ENCODE data around the gene METTL1. TPM values are rescaled to one million over a fixed set of nuclear protein-coding genes. Genes with fewer than 3 reads are reported as not detected.

The METTL1 gene
- total and polyA plus RNA-seq, 4 donors = 4.1 to 17.6 (median 12.1) TPM

DNA sequence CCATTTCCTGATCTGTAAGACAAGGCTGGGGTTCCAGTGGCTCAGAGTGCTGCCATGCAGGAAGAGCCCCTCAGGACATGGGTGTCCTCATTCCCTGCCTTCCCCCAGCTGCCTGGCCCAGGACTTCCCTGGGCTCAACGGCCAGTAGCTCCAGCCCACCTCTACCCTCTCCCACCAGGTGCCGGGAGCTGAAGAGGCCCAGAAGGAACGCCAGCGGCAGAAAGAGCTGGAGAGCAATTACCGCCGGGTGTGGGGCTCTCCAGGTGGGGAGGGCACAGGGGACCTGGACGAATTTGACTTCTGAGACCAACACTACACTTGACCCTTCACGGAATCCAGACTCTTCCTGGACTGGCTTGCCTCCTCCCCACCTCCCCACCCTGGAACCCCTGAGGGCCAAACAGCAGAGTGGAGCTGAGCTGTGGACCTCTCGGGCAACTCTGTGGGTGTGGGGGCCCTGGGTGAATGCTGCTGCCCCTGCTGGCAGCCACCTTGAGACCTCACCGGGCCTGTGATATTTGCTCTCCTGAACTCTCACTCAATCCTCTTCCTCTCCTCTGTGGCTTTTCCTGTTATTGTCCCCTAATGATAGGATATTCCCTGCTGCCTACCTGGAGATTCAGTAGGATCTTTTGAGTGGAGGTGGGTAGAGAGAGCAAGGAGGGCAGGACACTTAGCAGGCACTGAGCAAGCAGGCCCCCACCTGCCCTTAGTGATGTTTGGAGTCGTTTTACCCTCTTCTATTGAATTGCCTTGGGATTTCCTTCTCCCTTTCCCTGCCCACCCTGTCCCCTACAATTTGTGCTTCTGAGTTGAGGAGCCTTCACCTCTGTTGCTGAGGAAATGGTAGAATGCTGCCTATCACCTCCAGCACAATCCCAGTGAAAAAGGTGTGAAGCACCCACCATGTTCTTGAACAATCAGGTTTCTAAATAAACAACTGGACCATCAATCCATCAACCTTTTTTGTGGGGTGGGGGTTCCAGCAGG, 51.0 kb downstream of the METTL1 start:
- H3K9me3 ChIP-seq (ENCODE audit: control insufficient read depth, insufficient read depth, low read length) = no peaks in the 10 kb centered on the region
- 85% methylated on average over 4 of the region's 11 CpGs for whole genome bisulfite sequencing (ENCODE audit: insufficient coverage)
- no peak overlapping the region for H3K4me3 ChIP-seq (ENCODE audit: low read depth, low read length)
- peaks cover 7% of the 10 kb centered on the region for H3K4me1 ChIP-seq (ENCODE audit: control insufficient read depth, insufficient read depth, low read length)
- H3K27me3 ChIP-seq (ENCODE audit: control insufficient read depth, insufficient read depth, low read length) = peaks cover 8% of the 10 kb centered on the region
- peaks cover 63% of the 10 kb centered on the region for H3K36me3 ChIP-seq (ENCODE audit: control insufficient read depth, insufficient read depth, low read length)
- no peak overlapping the region for H3K27ac ChIP-seq (ENCODE audit: low read depth, low read length)
- DNase-seq (ENCODE audit: low read depth in 4 of 6, low spot score in 6 of 6) = no peak

DNA sequence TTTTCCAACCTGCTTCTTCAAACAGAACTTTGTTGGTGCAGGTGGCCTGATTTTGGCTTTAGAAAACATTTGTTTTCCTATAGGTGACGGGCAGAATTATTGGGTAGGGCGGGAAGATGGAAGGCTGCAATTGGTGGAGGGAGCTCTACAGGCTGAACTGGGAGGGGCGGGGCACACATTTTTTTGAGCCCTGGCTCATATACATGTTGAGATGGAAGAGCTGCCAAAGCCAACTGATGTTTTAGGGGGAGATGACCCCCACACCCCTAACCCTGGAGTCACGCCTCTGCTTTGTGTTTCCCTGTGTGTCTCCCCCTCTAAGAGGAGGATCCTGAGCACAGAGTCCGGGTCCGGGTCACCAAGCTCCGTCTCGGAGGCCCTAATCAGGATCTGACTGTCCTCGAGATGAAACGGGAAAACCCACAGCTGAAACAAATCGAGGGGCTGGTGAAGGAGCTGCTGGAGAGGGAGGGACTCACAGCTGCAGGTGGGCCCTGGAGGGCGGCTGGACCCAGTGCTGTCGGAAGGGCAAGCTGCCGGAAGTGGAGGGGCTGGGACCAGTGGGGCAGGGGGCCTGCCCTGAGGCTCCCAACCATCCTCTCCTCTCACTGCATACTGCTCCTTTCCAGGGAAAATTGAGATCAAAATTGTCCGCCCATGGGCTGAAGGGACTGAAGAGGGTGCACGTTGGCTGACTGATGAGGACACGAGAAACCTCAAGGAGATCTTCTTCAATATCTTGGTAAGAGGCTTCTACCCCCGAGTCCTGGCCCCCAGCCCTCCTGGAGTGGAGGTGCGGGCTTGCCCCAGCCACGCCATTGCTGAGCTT, 51.9 kb downstream of the METTL1 start:
- no peaks in the 10 kb centered on the region for H3K4me1 ChIP-seq (ENCODE audit: control insufficient read depth, insufficient read depth, low read length)
- H3K36me3 ChIP-seq (ENCODE audit: control insufficient read depth, insufficient read depth, low read length) = peaks cover 63% of the 10 kb centered on the region
- H3K27me3 ChIP-seq (ENCODE audit: control insufficient read depth, insufficient read depth, low read length) = peaks cover 5% of the 10 kb centered on the region
- WGBS (ENCODE audit: insufficient coverage) = 96% methylated on average over 15 of the region's 20 CpGs
- DNase-seq (ENCODE audit: low read depth in 4 of 6, low spot score in 6 of 6) = no peak
- no peak overlapping the region for H3K27ac ChIP-seq (ENCODE audit: low read depth, low read length)
- no peaks in the 10 kb centered on the region for H3K9me3 ChIP-seq (ENCODE audit: control insufficient read depth, insufficient read depth, low read length)
- H3K4me3 ChIP-seq (ENCODE audit: low read depth, low read length) = no peak overlapping the region

DNA sequence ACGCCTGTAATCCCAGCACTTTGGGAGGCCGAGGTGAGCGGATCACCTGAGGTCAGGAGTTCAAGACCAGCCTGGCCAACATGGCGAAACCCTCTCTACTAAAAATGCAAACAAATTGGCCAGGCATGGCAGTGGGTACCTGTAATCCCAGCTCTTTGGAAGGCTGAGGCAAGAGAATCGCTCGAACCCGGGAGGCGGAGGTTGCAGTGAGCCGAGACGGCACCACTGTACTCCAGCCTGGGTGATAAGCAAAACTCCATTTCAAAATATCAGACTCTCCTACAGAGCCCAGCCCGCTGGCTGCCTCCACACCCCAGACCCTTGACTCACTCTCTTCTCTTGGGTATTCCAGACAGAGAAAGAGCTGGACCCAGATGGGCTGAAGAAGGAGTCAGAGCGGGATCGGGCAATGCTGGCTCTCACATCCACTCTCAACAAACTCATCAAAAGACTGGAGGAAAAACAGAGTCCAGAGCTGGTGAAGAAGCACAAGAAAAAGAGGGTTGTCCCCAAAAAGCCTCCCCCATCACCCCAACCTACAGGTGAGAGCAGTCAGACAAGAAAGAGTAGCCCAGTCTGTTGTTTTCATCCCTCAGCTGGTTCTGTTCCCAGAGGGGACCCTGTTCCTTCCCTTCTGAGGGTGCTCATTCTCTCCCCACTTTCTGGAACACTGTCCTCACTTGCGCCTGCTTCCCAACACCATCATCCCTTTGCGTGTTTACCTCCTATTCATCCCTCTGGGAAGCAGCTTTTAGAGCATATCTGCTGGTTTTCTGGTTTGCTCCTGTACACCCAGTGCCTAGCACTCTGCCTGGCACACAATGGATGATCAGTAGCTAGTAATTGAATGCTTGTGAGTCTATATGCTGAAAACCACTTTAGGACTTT, 53.0 kb downstream of the METTL1 start:
- Histone ChIP-seq H3K36me3 (ENCODE audit: control insufficient read depth, insufficient read depth, low read length) (peaks cover 71% of the 10 kb centered on the region), H3K4me1 (ENCODE audit: control insufficient read depth, insufficient read depth, low read length) (no peaks in the 10 kb centered on the region), H3K27ac (ENCODE audit: low read depth, low read length) (no peak overlapping the region), H3K9me3 (ENCODE audit: control insufficient read depth, insufficient read depth, low read length) (no peaks in the 10 kb centered on the region), H3K27me3 (ENCODE audit: control insufficient read depth, insufficient read depth, low read length) (no peaks in the 10 kb centered on the region), H3K4me3 (ENCODE audit: low read depth, low read length) (no peak overlapping the region)
- no peak for DNase-seq (ENCODE audit: low read depth in 4 of 6, low spot score in 6 of 6)
- WGBS (ENCODE audit: insufficient coverage) = over 99% methylated on average over 12 of the region's 15 CpGs

Small RNA genes within 50 kb of the gene (small RNA-seq; reads per million reads assigned to genes)
- not detected for gene RNU6-1083P (ENCODE audit: low replicate concordance)

Other genes starting within 250 kb of the METTL1 start
- 10 to 100 TPM in 1 of 2 donors, 1 to 10 TPM in 1; 9.4 to 18.2 TPM for gene MBD6, start 249.3 kb downstream of the METTL1 start, total RNA-seq
- gene MBD6, start 249.3 kb downstream of the METTL1 start, polyA plus RNA-seq (ENCODE audit: insufficient read length in 2 of 2) = 10 to 100 TPM; 63.2 to 74.0 TPM
- gene DCTN2, start 224.9 kb downstream of the METTL1 start, total RNA-seq = 100 to 1,000 TPM; 125 to 162 TPM
- gene DCTN2, start 224.9 kb downstream of the METTL1 start, polyA plus RNA-seq (ENCODE audit: insufficient read length in 2 of 2) = 100 to 1,000 TPM; 232 to 246 TPM
- gene KIF5A, start 222.1 kb downstream of the METTL1 start, total RNA-seq = 100 to 1,000 TPM in 1 of 2 donors, 10 to 100 TPM in 1; 34.8 to 101 TPM
- gene KIF5A, start 222.1 kb downstream of the METTL1 start, polyA plus RNA-seq (ENCODE audit: insufficient read length in 2 of 2) = 100 to 1,000 TPM; 188 to 224 TPM
- 10 to 100 TPM; 12.5 to 19.9 TPM for gene PIP4K2C, start 180.9 kb downstream of the METTL1 start, total RNA-seq
- gene PIP4K2C, start 180.9 kb downstream of the METTL1 start, polyA plus RNA-seq (ENCODE audit: insufficient read length in 2 of 2) = 10 to 100 TPM; 19.0 to 20.7 TPM
- 10 to 100 TPM; 36.2 to 66.3 TPM for gene DTX3, start 167.3 kb downstream of the METTL1 start, total RNA-seq
- gene DTX3, start 167.3 kb downstream of the METTL1 start, polyA plus RNA-seq (ENCODE audit: insufficient read length in 2 of 2) = 100 to 1,000 TPM; 144 to 162 TPM
- 10 to 100 TPM; 27.2 to 42.4 TPM for gene ARHGEF25, start 160.7 kb downstream of the METTL1 start, total RNA-seq
- gene ARHGEF25, start 160.7 kb downstream of the METTL1 start, polyA plus RNA-seq (ENCODE audit: insufficient read length in 2 of 2) = 10 to 100 TPM; 47.7 to 61.9 TPM
- gene B4GALNT1, start 138.9 kb downstream of the METTL1 start, total RNA-seq = 10 to 100 TPM; 11.7 to 19.7 TPM
- gene B4GALNT1, start 138.9 kb downstream of the METTL1 start, polyA plus RNA-seq (ENCODE audit: insufficient read length in 2 of 2) = 10 to 100 TPM; 45.7 to 50.0 TPM
- gene OS9, start 78.0 kb downstream of the METTL1 start, total RNA-seq = 100 to 1,000 TPM; 140 to 261 TPM
- gene OS9, start 78.0 kb downstream of the METTL1 start, polyA plus RNA-seq (ENCODE audit: insufficient read length in 2 of 2) = 100 to 1,000 TPM; 178 to 203 TPM
- gene AGAP2, start 33.4 kb downstream of the METTL1 start, total RNA-seq = 10 to 100 TPM; 13.0 to 27.5 TPM
- 100 to 1,000 TPM; 109 to 120 TPM for gene AGAP2, start 33.4 kb downstream of the METTL1 start, polyA plus RNA-seq (ENCODE audit: insufficient read length in 2 of 2)
- 10 to 100 TPM; 56.0 to 64.0 TPM for gene TSPAN31, start 27.1 kb downstream of the METTL1 start, total RNA-seq
- 10 to 100 TPM; 72.6 to 86.5 TPM for gene TSPAN31, start 27.1 kb downstream of the METTL1 start, polyA plus RNA-seq (ENCODE audit: insufficient read length in 2 of 2)
- gene CDK4, start 19.8 kb downstream of the METTL1 start, total RNA-seq = 100 to 1,000 TPM in 1 of 2 donors, 10 to 100 TPM in 1; 62.9 to 116 TPM
- 100 to 1,000 TPM; 138 to 142 TPM for gene CDK4, start 19.8 kb downstream of the METTL1 start, polyA plus RNA-seq (ENCODE audit: insufficient read length in 2 of 2)
- 10 to 100 TPM; 13.0 to 13.3 TPM for gene MARCHF9, start 17.0 kb downstream of the METTL1 start, total RNA-seq
- 10 to 100 TPM; 43.6 to 47.7 TPM for gene MARCHF9, start 17.0 kb downstream of the METTL1 start, polyA plus RNA-seq (ENCODE audit: insufficient read length in 2 of 2)
- under 1 TPM in 1 of 2 donors, not detected in 1; 0.72 TPM for gene CYP27B1, start 5.0 kb downstream of the METTL1 start, total RNA-seq
- gene CYP27B1, start 5.0 kb downstream of the METTL1 start, polyA plus RNA-seq (ENCODE audit: insufficient read length in 2 of 2) = 1 to 10 TPM; 1.4 to 1.9 TPM
- gene EEF1AKMT3, start 509 bp upstream of the METTL1 start, total RNA-seq = 1 to 10 TPM; 5.5 to 6.1 TPM
- gene EEF1AKMT3, start 509 bp upstream of the METTL1 start, polyA plus RNA-seq (ENCODE audit: insufficient read length in 2 of 2) = 1 to 10 TPM; 4.7 to 6.0 TPM
- gene TSFM, start 10.7 kb upstream of the METTL1 start, total RNA-seq = 10 to 100 TPM; 30.7 to 32.1 TPM
- 10 to 100 TPM; 41.0 to 46.8 TPM for gene TSFM, start 10.7 kb upstream of the METTL1 start, polyA plus RNA-seq (ENCODE audit: insufficient read length in 2 of 2)
- 100 to 1,000 TPM in 1 of 2 donors, 1 to 10 TPM in 1; 8.5 to 135 TPM for gene AVIL, start 46.6 kb upstream of the METTL1 start, total RNA-seq
- gene AVIL, start 46.6 kb upstream of the METTL1 start, polyA plus RNA-seq (ENCODE audit: insufficient read length in 2 of 2) = 10 to 100 TPM; 13.7 to 17.5 TPM
- 100 to 1,000 TPM in 1 of 2 donors, 10 to 100 TPM in 1; 42.6 to 103 TPM for gene CTDSP2, start 74.6 kb upstream of the METTL1 start, total RNA-seq
- gene CTDSP2, start 74.6 kb upstream of the METTL1 start, polyA plus RNA-seq (ENCODE audit: insufficient read length in 2 of 2) = 100 to 1,000 TPM; 101 to 111 TPM
- gene ATP23, start 169.5 kb upstream of the METTL1 start, total RNA-seq = 10 to 100 TPM in 1 of 2 donors, 1 to 10 TPM in 1; 8.9 to 13.7 TPM
- 1 to 10 TPM; 9.0 to 9.7 TPM for gene ATP23, start 169.5 kb upstream of the METTL1 start, polyA plus RNA-seq (ENCODE audit: insufficient read length in 2 of 2)